Esophagus (tissue), 2 donors: ENCODE results near the gene CTDSPL2. TPM values are rescaled to one million over a fixed set of nuclear protein-coding genes. Genes with fewer than 3 reads are reported as not detected.
"Not testable (repeated sequence)": the region's sequence is repeated elsewhere in the genome, so short reads cannot be mapped to it uniquely, and the experiment has no call there.

ENCODE experiments used
- H3K27ac ChIP-seq, 2 donors: one replicate each; pipeline ENCODE4 v1.5.1; 2013; ENCODE audit warnings: low read depth in 2 of 2, mild to moderate bottlenecking in 2 of 2, inconsistent platforms in 1 of 2, low read length in 1 of 2, moderate library complexity in 1 of 2
- H3K27me3 ChIP-seq, 2 donors: one replicate each; pipeline ENCODE4 v1.6.1; 2013; ENCODE audit warnings: low read length in 2 of 2, control low read depth in 1 of 2, mild to moderate bottlenecking in 1 of 2; ENCODE audit not compliant: insufficient read depth in 2 of 2, control insufficient read depth in 1 of 2
- H3K36me3 ChIP-seq, 2 donors: one replicate each; pipeline ENCODE4 v1.6.1; 2013; ENCODE audit warnings: low read length in 1 of 2; ENCODE audit not compliant: control insufficient read depth in 2 of 2, insufficient read depth in 2 of 2
- H3K4me1 ChIP-seq, 2 donors: one replicate each; pipeline ENCODE4 v1.6.1; 2013; ENCODE audit warnings: low read length in 1 of 2; ENCODE audit not compliant: control insufficient read depth in 2 of 2, insufficient read depth in 2 of 2
- H3K4me3 ChIP-seq, 2 donors: one replicate each; pipeline ENCODE4 v1.5.1; 2013; ENCODE audit warnings: low read length in 2 of 2, mild to moderate bottlenecking in 2 of 2, low read depth in 1 of 2, moderate library complexity in 1 of 2
- H3K9me3 ChIP-seq, 2 donors: one replicate each; pipeline ENCODE4 v1.6.1; 2013; ENCODE audit warnings: mild to moderate bottlenecking in 2 of 2, low read depth in 1 of 2, low read length in 1 of 2, moderate library complexity in 1 of 2; ENCODE audit not compliant: control insufficient read depth in 2 of 2, insufficient read depth in 1 of 2
- WGBS, 2 donors: extraction: QIAGEN DNeasy Blood & Tissue Kit; methylation state at CpG; one replicate each; pipeline ENCODE4 v1.1.7; 2013; 5-methylcytosine and 5-hydroxymethylcytosine counted together
- polyA plus RNA-seq, 2 donors: library from polyadenylated mRNA; stranded (reverse); fragments of 200-250 nt; gene quantifications; one replicate each; pipeline ENCODE4 v1.2.3, GENCODE V29; 2013
- donor health status: healthy with polysubstance abuse.
- donor health status: Bipolar disorder and iron deficiency.

CTDSPL2 gene
- polyA plus RNA-seq, 2 donors: 3.5 to 4.4 TPM

- peak overlapping the region; percentile 95 to 99 for H3K27ac ChIP-seq
- no peaks in the 10 kb centered on the region for H3K36me3 ChIP-seq
- H3K4me1 ChIP-seq: peaks cover 0 to 9% of the 10 kb centered on the region in 2 donors
- H3K4me3 ChIP-seq: peak overlapping the region; percentile 80 to 84
- WGBS, 2 donors: 58 to 59% methylated on average over 36 of the region's 36 CpGs
- no peaks in the 10 kb centered on the region for H3K9me3 ChIP-seq
- no peaks in the 10 kb centered on the region for H3K27me3 ChIP-seq
Observed at GRCh38 chr15:44535523-44536301, 108.3 kb downstream of the CTDSPL2 start.

- H3K27ac ChIP-seq: peak overlapping the region; percentile 95 to 99
- H3K27me3 ChIP-seq: no peaks in the 10 kb centered on the region
- H3K9me3 ChIP-seq: no peaks in the 10 kb centered on the region
- H3K4me1 ChIP-seq: peaks cover 0 to 9% of the 10 kb centered on the region in 2 donors
- WGBS, 2 donors: 0% methylated on average over 43 to 45 of the region's 47 CpGs
- H3K36me3 ChIP-seq: peaks cover 0 to 3% of the 10 kb centered on the region in 2 donors
- H3K4me3 ChIP-seq: peak overlapping the region; percentile 80 to 84
Observed at GRCh38 chr15:44536302-44536961, 109.0 kb downstream of the CTDSPL2 start.

GRCh38 chr15:44536962-44537734, 109.7 kb downstream of the CTDSPL2 start, which contains the start of gene EIF3J:
EIF3J (plus strand) TSS chr15:44537147; CDS start chr15:44537195, 48 bp downstream.
- peaks cover 0 to 9% of the 10 kb centered on the region in 2 donors for H3K4me1 ChIP-seq
- H3K27ac ChIP-seq: peak within 1 kb of the TSS; percentile 95 to 99
- H3K9me3 ChIP-seq: no peaks in the 10 kb centered on the region
- peak within 1 kb of the TSS; percentile 80 to 93 for H3K4me3 ChIP-seq
- 0 to 1% methylated on average over 79 to 96 of the region's 97 CpGs for WGBS, 2 donors
- H3K36me3 ChIP-seq: peaks cover 0 to 3% of the 10 kb centered on the region in 2 donors
- no peaks in the 10 kb centered on the region for H3K27me3 ChIP-seq

GRCh38 chr15:44537735-44538240, 110.4 kb downstream of the CTDSPL2 start:
- no peaks in the 10 kb centered on the region for H3K9me3 ChIP-seq
- H3K27me3 ChIP-seq: no peaks in the 10 kb centered on the region
- H3K27ac ChIP-seq: peak overlapping the region; percentile 95 to 99
- WGBS, 2 donors: 5% methylated on average over 13 of the region's 13 CpGs
- peak overlapping the region; percentile 80 to 93 for H3K4me3 ChIP-seq
- H3K36me3 ChIP-seq: peaks cover 0 to 3% of the 10 kb centered on the region in 2 donors
- peaks cover 0 to 9% of the 10 kb centered on the region in 2 donors for H3K4me1 ChIP-seq

GRCh38 chr15:44541282-44541958, 114.0 kb downstream of the CTDSPL2 start:
- Histone ChIP-seq H3K36me3 (peaks cover 0 to 3% of the 10 kb centered on the region in 2 donors), H3K27ac (no peak overlapping the region), H3K4me1 (no peaks in the 10 kb centered on the region), H3K9me3 (no peaks in the 10 kb centered on the region), H3K27me3 (no peaks in the 10 kb centered on the region), H3K4me3 (no peak overlapping the region)
- 95 to 96% methylated on average over 4 of the region's 4 CpGs for WGBS, 2 donors

GRCh38 chr15:44542596-44542995, 115.2 kb downstream of the CTDSPL2 start:
- H3K4me1 ChIP-seq: no peaks in the 10 kb centered on the region

GRCh38 chr15:44544745-44545144, 117.3 kb downstream of the CTDSPL2 start:
- WGBS, 2 donors: 91 to 93% methylated on average over 5 of the region's 5 CpGs
- H3K4me1 ChIP-seq: not testable (repeated sequence)

More at GRCh38 chr15:44542596-44542995, 115.2 kb downstream of the CTDSPL2 start:
- no peaks in the 10 kb centered on the region for H3K27me3 ChIP-seq
- no peaks in the 10 kb centered on the region for H3K9me3 ChIP-seq
- no peak overlapping the region for H3K27ac ChIP-seq
- peaks cover 0 to 3% of the 10 kb centered on the region in 2 donors for H3K36me3 ChIP-seq
- H3K4me3 ChIP-seq: no peak overlapping the region

GRCh38 chr15:44545913-44546802, 118.7 kb downstream of the CTDSPL2 start:
- Histone ChIP-seq H3K27me3 (no peaks in the 10 kb centered on the region), H3K9me3 (no peaks in the 10 kb centered on the region), H3K36me3 (peaks cover 0 to 3% of the 10 kb centered on the region in 2 donors), H3K4me1 (no peaks in the 10 kb centered on the region), H3K4me3 (no peak overlapping the region), H3K27ac (no peak overlapping the region)
- WGBS, 2 donors: 46 to 52% methylated on average over 5 of the region's 5 CpGs

More at GRCh38 chr15:44544745-44545144, 117.3 kb downstream of the CTDSPL2 start:
- H3K9me3 ChIP-seq, H3K36me3 ChIP-seq, H3K4me3 ChIP-seq, H3K27me3 ChIP-seq, H3K27ac ChIP-seq: not testable (repeated sequence)
